T-helper 17 cell (primary cell): Measurements from ENCODE around the gene UBXN10. TPM values are rescaled to one million over a fixed set of nuclear protein-coding genes. Genes with fewer than 3 reads are reported as not detected.
A peak's percentile ranks its signal among the peaks of the same experiment; 100 is the strongest.

Source experiments
- ATAC-seq: fragments of 150-1000 bp; cut with Tn5 transposase; 2 replicates; pipeline ENCODE4 v1.10.0; 2021; ENCODE audit warnings: mild to moderate bottlenecking, moderate library complexity
- DNase-seq, 3 donors: peaks; one replicate each; pipeline versions ENCODE4 v3.0.0 to v3.0.0-alpha.2; 2020 to 2021
- H3K9me3 ChIP-seq: one replicate; pipeline ENCODE4 v1.7.0; 2013; ENCODE audit warnings: low read length, mild to moderate bottlenecking; ENCODE audit not compliant: control insufficient read depth, poor library complexity, severe bottlenecking
- H3K27ac Mint-ChIP-seq: one replicate; pipeline ENCODE4 v1.8.0; 2022; ENCODE audit warnings: mild to moderate bottlenecking, moderate library complexity, mixed read lengths
- H3K27me3 Mint-ChIP-seq: one replicate; pipeline ENCODE4 v1.8.0; 2022; ENCODE audit warnings: mixed read lengths
- H3K36me3 Mint-ChIP-seq: one replicate; pipeline ENCODE4 v1.8.0; 2022; ENCODE audit warnings: low read depth, mixed read lengths
- H3K4me1 Mint-ChIP-seq: one replicate; pipeline ENCODE4 v1.8.0; 2022; ENCODE audit warnings: mild to moderate bottlenecking, mixed read lengths
- H3K4me3 Mint-ChIP-seq: one replicate; pipeline ENCODE4 v1.8.0; 2022; ENCODE audit warnings: mild to moderate bottlenecking, moderate library complexity, mixed read lengths
- total RNA-seq, 4 donors: library from RNA in 2 of 4; stranded (reverse) in 2 of 4; gene quantifications; one replicate each; pipeline ENCODE4 v1.2.3 and lab custom pipeline; 2022 to 2026

The UBXN10 gene
- total RNA-seq, 2 donors from 2014 or later = 0.81 to 1.0 TPM

DNA sequence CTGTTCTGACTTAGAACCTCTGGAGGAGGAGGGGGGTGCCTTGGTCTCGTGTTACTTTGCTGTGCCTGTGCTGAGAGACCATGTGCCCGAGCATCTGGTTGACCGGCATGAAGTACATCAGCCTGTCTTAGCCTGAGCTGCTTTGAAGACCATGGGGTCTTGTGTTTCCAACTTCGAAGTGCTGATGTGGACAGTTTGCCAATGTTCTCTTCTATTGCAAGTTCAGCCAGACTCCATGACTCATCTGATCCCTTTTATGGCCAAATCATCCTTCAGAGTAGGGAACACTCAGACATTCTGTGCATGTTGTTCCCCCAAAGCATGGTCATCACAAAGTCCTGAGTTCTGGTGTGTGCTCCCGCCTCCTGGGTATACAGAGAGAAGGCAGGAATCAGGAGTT is 6.5 kb downstream of the UBXN10 start:
- H3K27me3 Mint-ChIP-seq = peaks cover 12% of the 10 kb centered on the region
- ATAC-seq (no peak), DNase-seq (no peak)
- no peaks in the 10 kb centered on the region for H3K9me3 ChIP-seq
- H3K36me3 Mint-ChIP-seq = peaks cover 6% of the 10 kb centered on the region
- H3K4me1 Mint-ChIP-seq = peaks cover 28% of the 10 kb centered on the region
- H3K4me3 Mint-ChIP-seq = no peak overlapping the region
- H3K27ac Mint-ChIP-seq = no peak overlapping the region

GRCh38 chr1:20192871-20193411 is 7.0 kb downstream of the UBXN10 start:
- ATAC-seq (no peak), DNase-seq (no peak)
- Mint-ChIP-seq H3K27ac (no peak overlapping the region), H3K27me3 (peaks cover 12% of the 10 kb centered on the region), H3K36me3 (peaks cover 6% of the 10 kb centered on the region), H3K4me1 (peaks cover 24% of the 10 kb centered on the region), H3K4me3 (no peak overlapping the region)
- no peaks in the 10 kb centered on the region for H3K9me3 ChIP-seq

DNA sequence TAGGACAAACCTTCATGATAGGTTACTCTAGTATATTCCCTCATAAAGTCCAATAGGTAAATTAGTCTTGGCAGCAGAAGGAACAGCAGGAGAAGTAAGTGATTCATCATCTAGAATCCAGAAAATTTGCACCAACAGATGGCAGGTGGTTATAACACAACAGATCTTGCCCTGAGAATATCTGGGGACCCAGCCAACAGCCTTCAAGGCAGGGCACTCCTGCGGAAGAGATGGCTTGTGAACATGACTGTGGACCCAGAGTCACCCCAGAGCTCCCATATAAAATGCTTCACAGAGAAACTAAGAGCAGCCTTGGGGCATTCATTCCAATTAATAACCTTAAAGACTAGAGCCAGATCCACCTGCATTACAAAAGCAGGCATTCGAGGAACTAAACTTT is 8.3 kb downstream of the UBXN10 start:
- Mint-ChIP-seq H3K36me3 (peaks cover 2% of the 10 kb centered on the region), H3K27me3 (peaks cover 20% of the 10 kb centered on the region), H3K4me3 (no peak overlapping the region), H3K4me1 (peaks cover 11% of the 10 kb centered on the region), H3K27ac (no peak overlapping the region)
- DNase-seq (no peak), ATAC-seq (no peak)
- H3K9me3 ChIP-seq = no peaks in the 10 kb centered on the region

- Mint-ChIP-seq H3K27ac (peak overlapping the region; percentile 41), H3K4me1 (peaks cover 8% of the 10 kb centered on the region), H3K27me3 (peaks cover 23% of the 10 kb centered on the region), H3K4me3 (no peak overlapping the region), H3K36me3 (peaks cover 2% of the 10 kb centered on the region)
- no peaks in the 10 kb centered on the region for H3K9me3 ChIP-seq
- DNase-seq (peak; percentile 48 to 69 (median 51)), ATAC-seq (peak; percentile 81)
Measured at GRCh38 chr1:20194757-20195461, 9.0 kb downstream of the UBXN10 start.

GRCh38 chr1:20195462-20195780 is 9.5 kb downstream of the UBXN10 start:
- peaks cover 28% of the 10 kb centered on the region for H3K27me3 Mint-ChIP-seq
- ATAC-seq = no peak
- H3K36me3 Mint-ChIP-seq = peaks cover 2% of the 10 kb centered on the region
- H3K27ac Mint-ChIP-seq = peak overlapping the region; percentile 41
- no peak for DNase-seq
- H3K4me1 Mint-ChIP-seq = peaks cover 8% of the 10 kb centered on the region
- no peak overlapping the region for H3K4me3 Mint-ChIP-seq
- H3K9me3 ChIP-seq = no peaks in the 10 kb centered on the region

GRCh38 chr1:20197329-20197791 is 11.5 kb downstream of the UBXN10 start:
- H3K4me1 Mint-ChIP-seq = peaks cover 8% of the 10 kb centered on the region
- H3K36me3 Mint-ChIP-seq = peaks cover 2% of the 10 kb centered on the region
- no peak overlapping the region for H3K4me3 Mint-ChIP-seq
- no peaks in the 10 kb centered on the region for H3K9me3 ChIP-seq
- H3K27ac Mint-ChIP-seq = no peak overlapping the region
- DNase-seq (no peak), ATAC-seq (no peak)
- peaks cover 35% of the 10 kb centered on the region for H3K27me3 Mint-ChIP-seq

GRCh38 chr1:20198296-20198695 is 12.4 kb downstream of the UBXN10 start:
- H3K36me3 Mint-ChIP-seq = peaks cover 2% of the 10 kb centered on the region
- no peaks in the 10 kb centered on the region for H3K9me3 ChIP-seq
- no peak for ATAC-seq
- no peak overlapping the region for H3K27ac Mint-ChIP-seq
- DNase-seq = no peak
- H3K27me3 Mint-ChIP-seq = peaks cover 40% of the 10 kb centered on the region
- H3K4me3 Mint-ChIP-seq = no peak overlapping the region
- H3K4me1 Mint-ChIP-seq = peaks cover 8% of the 10 kb centered on the region

GRCh38 chr1:20198918-20199317 is 13.0 kb downstream of the UBXN10 start:
- Mint-ChIP-seq H3K4me3 (no peak overlapping the region), H3K27me3 (peaks cover 47% of the 10 kb centered on the region), H3K27ac (no peak overlapping the region), H3K4me1 (peaks cover 8% of the 10 kb centered on the region), H3K36me3 (peaks cover 2% of the 10 kb centered on the region)
- DNase-seq = no peak
- no peak for ATAC-seq
- no peaks in the 10 kb centered on the region for H3K9me3 ChIP-seq

GRCh38 chr1:20199403-20199802 is 13.5 kb downstream of the UBXN10 start:
- peaks cover 2% of the 10 kb centered on the region for H3K36me3 Mint-ChIP-seq
- H3K4me1 Mint-ChIP-seq = peaks cover 4% of the 10 kb centered on the region
- ATAC-seq (no peak), DNase-seq (no peak)
- peaks cover 51% of the 10 kb centered on the region for H3K27me3 Mint-ChIP-seq
- no peak overlapping the region for H3K4me3 Mint-ChIP-seq
- H3K27ac Mint-ChIP-seq = no peak overlapping the region
- H3K9me3 ChIP-seq = no peaks in the 10 kb centered on the region

DNA sequence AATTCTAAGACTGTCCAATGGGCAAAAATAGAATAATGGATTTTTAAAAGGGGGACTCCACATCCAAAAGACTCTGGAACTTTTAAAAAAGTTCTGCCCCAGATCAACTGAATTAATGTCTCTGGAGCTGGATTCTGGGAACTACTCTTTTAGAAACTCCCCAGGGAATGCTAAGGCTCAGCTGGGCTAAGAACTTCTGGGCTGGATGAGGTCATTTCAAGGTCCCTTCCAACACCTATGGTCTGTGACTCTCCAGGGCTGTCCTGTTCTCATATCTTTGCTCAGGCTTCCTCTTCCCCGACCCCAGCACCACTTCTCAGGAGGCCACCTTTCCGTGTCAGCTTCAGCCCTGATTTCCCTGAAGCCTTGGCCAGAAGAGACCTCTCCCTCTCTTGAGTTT is 13.9 kb downstream of the UBXN10 start:
- Mint-ChIP-seq H3K27me3 (peaks cover 54% of the 10 kb centered on the region), H3K4me3 (no peak overlapping the region)
- ATAC-seq = no peak

GRCh38 chr1:20200966-20201365 is 15.1 kb downstream of the UBXN10 start:
- Mint-ChIP-seq H3K27ac (no peak overlapping the region), H3K4me1 (no peaks in the 10 kb centered on the region), H3K27me3 (peaks cover 48% of the 10 kb centered on the region), H3K36me3 (no peaks in the 10 kb centered on the region), H3K4me3 (no peak overlapping the region)
- DNase-seq (no peak), ATAC-seq (no peak)
- no peaks in the 10 kb centered on the region for H3K9me3 ChIP-seq

More for the DNA sequence above, 13.9 kb downstream of the UBXN10 start:
- DNase-seq = no peak
- H3K36me3 Mint-ChIP-seq = peaks cover 2% of the 10 kb centered on the region
- no peaks in the 10 kb centered on the region for H3K9me3 ChIP-seq
- no peak overlapping the region for H3K27ac Mint-ChIP-seq
- peaks cover 4% of the 10 kb centered on the region for H3K4me1 Mint-ChIP-seq

DNA sequence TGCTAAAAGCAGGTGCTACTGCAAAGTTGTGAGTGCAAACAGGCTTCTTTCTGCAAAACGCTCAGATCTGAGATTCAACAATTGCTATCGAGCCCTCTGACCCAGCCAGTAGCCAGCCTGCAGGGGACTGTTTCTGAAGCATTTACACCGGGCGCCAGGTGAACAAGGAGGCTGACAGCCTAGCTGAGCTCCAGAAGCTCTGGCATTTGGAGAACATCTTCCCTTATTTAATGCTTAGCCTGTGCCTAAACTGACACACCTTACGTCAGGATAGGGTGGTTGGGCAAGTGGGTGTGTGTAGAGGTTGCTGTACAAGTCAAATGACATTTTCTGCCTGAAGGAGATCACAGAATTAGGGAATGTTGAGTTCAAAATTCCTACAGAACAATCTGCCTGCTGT is 16.3 kb downstream of the UBXN10 start:
- Mint-ChIP-seq H3K36me3 (no peaks in the 10 kb centered on the region), H3K4me3 (no peak overlapping the region), H3K27ac (no peak overlapping the region), H3K27me3 (peaks cover 43% of the 10 kb centered on the region), H3K4me1 (no peaks in the 10 kb centered on the region)
- DNase-seq (no peak), ATAC-seq (no peak)
- H3K9me3 ChIP-seq = no peaks in the 10 kb centered on the region

DNA sequence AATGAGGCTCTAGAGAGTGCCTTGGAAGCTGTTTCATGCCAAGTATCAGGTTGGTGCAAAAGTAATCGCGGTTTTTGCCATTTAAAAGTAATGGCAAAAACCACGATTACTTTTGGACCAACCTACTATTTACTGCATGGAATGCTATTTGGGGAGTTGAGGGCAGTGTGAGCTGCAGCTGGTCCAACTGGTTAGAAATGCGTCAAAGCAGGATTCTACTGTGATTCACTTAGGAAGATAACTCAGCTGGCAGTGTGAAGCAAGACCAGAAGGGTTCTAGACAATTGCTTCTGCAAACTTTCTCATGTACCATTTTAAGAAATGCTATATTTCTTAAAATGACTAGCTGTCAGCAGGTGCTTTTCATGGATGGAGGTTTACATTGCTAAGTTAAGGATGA is 21.6 kb downstream of the UBXN10 start:
- H3K36me3 Mint-ChIP-seq = peaks cover 2% of the 10 kb centered on the region
- DNase-seq = no peak
- ATAC-seq = no peak
- H3K27ac Mint-ChIP-seq = no peak overlapping the region
- H3K4me3 Mint-ChIP-seq = no peak overlapping the region
- H3K4me1 Mint-ChIP-seq = peaks cover 2% of the 10 kb centered on the region
- H3K27me3 Mint-ChIP-seq = peaks cover 50% of the 10 kb centered on the region
- no peaks in the 10 kb centered on the region for H3K9me3 ChIP-seq

DNA sequence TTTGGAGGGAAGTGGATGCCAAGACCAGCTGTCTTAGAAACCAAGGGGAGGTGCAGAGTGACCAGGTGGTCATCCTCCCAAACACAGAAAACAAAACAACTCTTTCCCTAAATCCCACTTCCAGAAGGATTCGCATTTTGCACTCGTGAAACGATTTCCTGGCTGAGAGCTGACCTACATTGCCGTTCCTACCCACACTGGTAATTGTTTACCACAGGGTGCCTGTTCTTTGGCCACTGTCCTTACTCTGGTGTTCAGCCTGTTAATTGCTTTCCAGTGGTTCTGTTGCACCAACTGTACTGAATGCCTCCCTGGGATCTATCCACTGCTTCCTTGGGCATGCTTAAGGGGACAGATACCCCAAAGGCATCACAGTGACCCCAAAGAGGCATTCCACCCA is 23.6 kb downstream of the UBXN10 start:
- peaks cover 4% of the 10 kb centered on the region for H3K4me1 Mint-ChIP-seq

More for the DNA sequence above, 23.6 kb downstream of the UBXN10 start:
- H3K36me3 Mint-ChIP-seq = peaks cover 2% of the 10 kb centered on the region
- H3K4me3 Mint-ChIP-seq = no peak overlapping the region
- no peaks in the 10 kb centered on the region for H3K9me3 ChIP-seq
- DNase-seq (no peak), ATAC-seq (no peak)
- peaks cover 43% of the 10 kb centered on the region for H3K27me3 Mint-ChIP-seq
- no peak overlapping the region for H3K27ac Mint-ChIP-seq
